HepG2 (cell line): ENCODE measurements around the gene LIMS2. TPM values are rescaled to one million over a fixed set of nuclear protein-coding genes. Genes with fewer than 3 reads are reported as not detected.

Experiments used
- AKAP8 ChIP-seq: sonication (generic); formaldehyde crosslinking; IDR thresholded peaks from 2 replicates; pipeline ENCODE4 v1.5.1; 2020; ENCODE audit warnings: mild to moderate bottlenecking, missing genetic modification reagents
- E2F5 ChIP-seq: sonication (generic); formaldehyde crosslinking; conservative IDR thresholded peaks from 2 replicates; pipeline ENCODE4 v1.4.0; 2020; ENCODE audit warnings: missing genetic modification reagents
- RFX5 ChIP-seq: IDR thresholded peaks from 2 replicates; pipeline ENCODE4 v1.6.1; 2011; ENCODE audit warnings: low read depth, low read length, improper control_type of control experiment
- ZBTB4 ChIP-seq: sonication (generic); formaldehyde crosslinking; IDR thresholded peaks from 2 replicates; pipeline ENCODE4 v1.4.0; 2020; ENCODE audit warnings: missing genetic modification reagents, mild to moderate bottlenecking, borderline replicate concordance
- ZFP36 ChIP-seq: fragments of 150-350 bp; IDR thresholded peaks from 2 replicates; pipeline ENCODE4 v1.6.1; 2018; ENCODE audit warnings: borderline replicate concordance, low read length, low read depth; ENCODE audit not compliant: partially characterized antibody
- ZHX2 ChIP-seq, 2 experiments: sonication (generic) in 1 of 2; formaldehyde crosslinking in 1 of 2; IDR thresholded peaks; 2 replicates each; pipeline versions ENCODE4 v1.6.1 to v1.9.0; 2014 to 2022; ENCODE audit warnings: antibody characterized with exemption in 1 of 2, borderline replicate concordance in 1 of 2, inconsistent platforms in 1 of 2, low read depth in 1 of 2, missing genetic modification reagents in 1 of 2
- ZNF225 ChIP-seq: sonication (generic); formaldehyde crosslinking; IDR thresholded peaks from 2 replicates; pipeline ENCODE4 v1.4.0; 2020; ENCODE audit warnings: mild to moderate bottlenecking, missing genetic modification reagents
- polyA plus RNA-seq, 8 experiments: library from polyadenylated mRNA; depleted of rRNA in 3 of 8; stranded (reverse) in 7 of 8; unstranded in 1 of 8; fragments of >200 nt; fragmentation: Illumina TruSeq in 4 of 8; extraction: Trizol in 4 of 8; gene quantifications; 2 replicates each; pipeline versions ENCODE4 v1.2.1 to v1.2.3, GENCODE V29; 2011 to 2016; ENCODE audit warnings: low read depth in 4 of 8, missing spikeins in 1 of 8, mixed read lengths in 1 of 8; ENCODE audit not compliant: insufficient read depth in 1 of 8
- total RNA-seq, 5 experiments: library from RNA; depleted of rRNA; stranded (reverse); fragments of >200 nt; fragmentation: Illumina TruSeq; extraction: Trizol; gene quantifications; 2 replicates each; pipeline ENCODE4 v1.2.3, GENCODE V29; 2016; ENCODE audit warnings: low read depth in 1 of 5

The LIMS2 gene
- total and polyA plus RNA-seq, 2 of the 13 experiments (the other 11 are each of a cell fraction or from before 2014, with no cell fraction given), result 1.0 to 1.9 TPM

GRCh38 chr2:127621981-127622431 lies 53.3 kb downstream of the LIMS2 start (continued):
- TF ChIP-seq ZBTB4 (no peak), AKAP8 (CRISPR knock-in tag) (no peak), ZFP36 (no peak), E2F5 (CRISPR knock-in tag) (no peak), RFX5 (no peak), ZHX2 (IDR thresholded peaks at IDR 0.05; ENCODE audit: low read depth) (no peak), ZHX2 (CRISPR knock-in tag; IDR thresholded peaks at IDR 0.05; ENCODE audit: borderline replicate concordance) (no peak), ZNF225 (CRISPR knock-in tag) (no peak)
